ENCODE measurements around the gene SH3BP5L. TPM values are rescaled to one million over a fixed set of nuclear protein-coding genes. Genes with fewer than 3 reads are reported as not detected.

Gene SH3BP5L
- total and polyA plus RNA-seq, 2 of the 8 experiments (the other 6 are each of a cell fraction or from before 2014, with no cell fraction given), result 20.2 to 28.4 TPM

DNA sequence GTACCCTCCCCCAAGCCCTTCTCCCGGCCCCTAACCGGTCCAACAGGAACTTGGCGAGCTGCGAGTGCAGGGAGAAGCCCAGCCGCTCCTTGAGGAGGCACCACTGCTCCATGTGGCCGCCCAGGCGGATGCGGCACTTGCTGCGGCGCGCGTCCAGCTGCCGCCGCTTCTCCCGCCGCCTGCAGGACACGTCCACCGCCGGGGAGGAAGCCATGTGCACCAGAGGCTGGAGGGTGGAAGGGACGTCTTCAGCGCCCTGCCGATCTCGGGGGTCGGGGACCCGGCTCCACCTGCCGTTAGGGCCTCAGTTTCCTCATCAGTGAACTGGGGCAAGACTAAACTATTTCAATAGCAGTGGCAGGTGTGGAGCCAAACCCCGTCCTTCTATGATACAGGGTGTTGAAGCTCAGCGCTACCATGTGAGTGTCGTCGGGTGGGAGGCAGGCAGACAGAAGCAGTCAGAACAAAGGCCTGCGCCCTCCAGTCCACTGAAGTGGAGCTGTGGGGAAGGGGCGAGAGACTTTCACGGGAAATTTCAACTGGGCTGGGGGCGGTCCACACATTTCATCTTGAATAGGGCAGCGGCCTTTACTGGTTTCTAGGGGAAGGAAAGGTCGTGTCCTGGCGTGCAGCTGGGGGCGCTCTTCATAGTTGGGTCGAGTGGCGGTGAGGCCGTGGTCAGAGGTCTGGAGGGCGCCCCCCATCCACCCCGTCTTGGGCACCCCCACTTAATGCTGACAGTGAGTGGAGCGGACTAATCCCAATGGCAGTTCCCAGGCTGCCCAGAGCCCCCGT lies 32.6 kb upstream of the SH3BP5L start (continued):
- TF ChIP-seq POLR2AphosphoS5 (IDR thresholded peaks at IDR 0.05; ENCODE audit: low read depth, low read length) (peak; percentile 71), RFX5 (IDR thresholded peaks at IDR 0.05; ENCODE audit: borderline replicate concordance, low read depth, low read length) (no peak), CHD2 (IDR thresholded peaks at IDR 0.05; ENCODE audit: low read length) (no peak), SAP30 (IDR thresholded peaks at IDR 0.05; ENCODE audit: insufficient read depth, insufficient replicate concordance, low read length) (no peak), BRCA1 (IDR thresholded peaks at IDR 0.05; ENCODE audit: low read depth, low read length) (no peak), RXRA (IDR thresholded peaks at IDR 0.05; ENCODE audit: insufficient read depth, low read depth, low read length) (no peak), SP2 (IDR thresholded peaks at IDR 0.05; ENCODE audit: low read length) (no peak)
- TF ChIP-seq, protein P1, sequence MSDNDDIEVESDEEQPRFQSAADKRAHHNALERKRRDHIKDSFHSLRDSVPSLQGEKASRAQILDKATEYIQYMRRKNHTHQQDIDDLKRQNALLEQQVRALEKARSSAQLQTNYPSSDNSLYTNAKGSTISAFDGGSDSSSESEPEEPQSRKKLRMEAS (IDR thresholded peaks at IDR 0.05), result peak; percentile 93

Data from H1 (cell line).